H9 (cell line): Measurements from ENCODE around the gene AASS. TPM values are rescaled to one million over a fixed set of nuclear protein-coding genes. Genes with fewer than 3 reads are reported as not detected.

Source experiments
- DNase-seq: peaks from one replicate; pipeline ENCODE4 v3.0.0-alpha.2; 2017
- H2AFZ ChIP-seq: one replicate; pipeline ENCODE4 v1.6.1; 2013; ENCODE audit warnings: mild to moderate bottlenecking, low read length, control low read depth, moderate library complexity
- H2AK5ac ChIP-seq: 2 replicates; pipeline ENCODE4 v1.6.1; 2013; ENCODE audit warnings: low read length, control low read depth, mixed read lengths; ENCODE audit not compliant: insufficient read length
- H2BK120ac ChIP-seq: one replicate; pipeline ENCODE4 v1.6.1; 2013; ENCODE audit warnings: low read depth, mild to moderate bottlenecking, low read length, control low read depth, inconsistent platforms; ENCODE audit not compliant: poor library complexity, severe bottlenecking
- H2BK12ac ChIP-seq: 2 replicates; pipeline ENCODE4 v1.6.1; 2013; ENCODE audit warnings: low read length, control low read depth, mixed read lengths, low read depth; ENCODE audit not compliant: insufficient read length
- H2BK15ac ChIP-seq: 2 replicates; pipeline ENCODE4 v1.6.1; 2013; ENCODE audit warnings: low read depth, low read length, control low read depth
- H2BK20ac ChIP-seq: one replicate; pipeline ENCODE4 v1.6.1; 2013; ENCODE audit warnings: low read depth, mild to moderate bottlenecking, low read length, control low read depth, inconsistent platforms; ENCODE audit not compliant: poor library complexity, severe bottlenecking
- H2BK5ac ChIP-seq: 2 replicates; pipeline ENCODE4 v1.6.1; 2013; ENCODE audit warnings: low read length, control low read depth, mixed read lengths; ENCODE audit not compliant: insufficient read length
- H3K14ac ChIP-seq: 2 replicates; pipeline ENCODE4 v1.6.1; 2013; ENCODE audit warnings: low read length, control low read depth; ENCODE audit not compliant: insufficient read depth
- H3K18ac ChIP-seq: 2 replicates; pipeline ENCODE4 v1.6.1; 2013; ENCODE audit warnings: low read depth, mild to moderate bottlenecking, mixed read lengths, low read length, control low read depth; ENCODE audit not compliant: insufficient read length
- H3K23ac ChIP-seq: 2 replicates; pipeline ENCODE4 v1.6.1; 2013; ENCODE audit warnings: low read length, control low read depth, mixed read lengths, low read depth; ENCODE audit not compliant: insufficient read length
- H3K23me2 ChIP-seq: 2 replicates; pipeline ENCODE4 v1.6.1; 2013; ENCODE audit warnings: low read depth, mild to moderate bottlenecking, mixed read lengths, low read length, control low read depth; ENCODE audit not compliant: insufficient read length, poor library complexity, severe bottlenecking
- H3K27ac ChIP-seq: 2 replicates; pipeline ENCODE4 v1.5.1; 2013; ENCODE audit warnings: low read length, control low read depth, mixed read lengths, low read depth; ENCODE audit not compliant: insufficient read length
- H3K27me3 ChIP-seq: 2 replicates; pipeline ENCODE4 v1.6.1; 2013; ENCODE audit warnings: low read length, control low read depth, inconsistent platforms; ENCODE audit not compliant: insufficient read depth
- H3K4ac ChIP-seq: 2 replicates; pipeline ENCODE4 v1.6.1; 2013; ENCODE audit warnings: low read depth, mild to moderate bottlenecking, control low read depth, inconsistent platforms, low read length, moderate library complexity
- H3K4me1 ChIP-seq: 2 replicates; pipeline ENCODE4 v1.6.1; 2013; ENCODE audit warnings: low read length, control low read depth, inconsistent platforms; ENCODE audit not compliant: insufficient read depth
- H3K4me2 ChIP-seq: 2 replicates; pipeline ENCODE4 v1.6.1; 2013; ENCODE audit warnings: low read length, control low read depth, mixed read lengths; ENCODE audit not compliant: insufficient read length, insufficient read depth
- H3K56ac ChIP-seq: 2 replicates; pipeline ENCODE4 v1.6.1; 2013; ENCODE audit warnings: low read depth, mild to moderate bottlenecking, mixed read lengths, low read length, control low read depth; ENCODE audit not compliant: insufficient read length
- H3K79me1 ChIP-seq: 2 replicates; pipeline ENCODE4 v1.6.1; 2013; ENCODE audit warnings: low read depth, mild to moderate bottlenecking, moderate library complexity, low read length, control low read depth, inconsistent platforms; ENCODE audit not compliant: insufficient read depth, poor library complexity, severe bottlenecking
- H3K79me2 ChIP-seq: 2 replicates; pipeline ENCODE4 v1.6.1; 2013; ENCODE audit warnings: low read length, control low read depth, inconsistent platforms; ENCODE audit not compliant: insufficient read depth
- H3K9ac ChIP-seq: 2 replicates; pipeline ENCODE4 v1.6.1; 2013; ENCODE audit warnings: low read length, control low read depth, mixed read lengths; ENCODE audit not compliant: insufficient read length; ENCODE audit errors: extremely low read depth
- H3K9me3 ChIP-seq: one replicate; pipeline ENCODE4 v1.6.1; 2013; ENCODE audit warnings: low read depth, low read length, inconsistent platforms; ENCODE audit not compliant: control insufficient read depth
- H3T11ph ChIP-seq: one replicate; pipeline ENCODE4 v1.6.1; 2013; ENCODE audit warnings: mild to moderate bottlenecking, low read length, control low read depth, inconsistent platforms
- H4K20me1 ChIP-seq: one replicate; pipeline ENCODE4 v1.6.1; 2013; ENCODE audit not compliant: control insufficient read depth, insufficient read length, insufficient read depth
- H4K5ac ChIP-seq: 2 replicates; pipeline ENCODE4 v1.6.1; 2013; ENCODE audit warnings: low read depth, mild to moderate bottlenecking, mixed read lengths, low read length, control low read depth; ENCODE audit not compliant: insufficient read length
- H4K8ac ChIP-seq: replicated peaks from 2 replicates; pipeline ENCODE4 v1.6.1; 2013; ENCODE audit warnings: low read length, control low read depth, mixed read lengths, low read depth; ENCODE audit not compliant: insufficient read length
- H4K91ac ChIP-seq: 2 replicates; pipeline ENCODE4 v1.6.1; 2013; ENCODE audit warnings: low read depth, mild to moderate bottlenecking, moderate library complexity, mixed read lengths, low read length, control low read depth; ENCODE audit not compliant: insufficient read length
- H3K27ac Mint-ChIP-seq, 3 experiments: 2 replicates in 2 of 3; 3 replicates in 1 of 3; pipeline ENCODE4 v1.8.0; 2020 to 2021; ENCODE audit warnings: mixed read lengths in 3 of 3, mild to moderate bottlenecking in 1 of 3, moderate library complexity in 1 of 3
- H3K27me3 Mint-ChIP-seq: 2 replicates; pipeline ENCODE4 v1.8.0; 2021; ENCODE audit warnings: low read depth, mild to moderate bottlenecking, moderate library complexity, mixed read lengths
- H3K36me3 Mint-ChIP-seq, 3 experiments: 2 replicates in 2 of 3; 3 replicates in 1 of 3; pipeline ENCODE4 v1.8.0; 2020 to 2021; ENCODE audit warnings: low read depth in 3 of 3, mixed read lengths in 3 of 3; ENCODE audit not compliant: insufficient read depth in 1 of 3
- H3K4me1 Mint-ChIP-seq, 2 experiments: 2 replicates each; pipeline ENCODE4 v1.8.0; 2020; ENCODE audit warnings: mixed read lengths in 2 of 2
- H3K4me3 Mint-ChIP-seq, 2 experiments: 2 replicates in 1 of 2; 3 replicates in 1 of 2; pipeline ENCODE4 v1.8.0; 2020 to 2021; ENCODE audit warnings: mild to moderate bottlenecking in 2 of 2, mixed read lengths in 2 of 2, moderate library complexity in 1 of 2
- H3K9me3 Mint-ChIP-seq, 2 experiments: 2 replicates in 1 of 2; 3 replicates in 1 of 2; pipeline ENCODE4 v1.8.0; 2020; ENCODE audit warnings: mild to moderate bottlenecking in 2 of 2, mixed read lengths in 2 of 2, moderate library complexity in 1 of 2
- CTCF ChIP-seq: fragments of 200-600 bp; sonication (generic); conservative IDR thresholded peaks from 3 replicates; pipeline ENCODE4 v1.8.0; 2021; ENCODE audit warnings: antibody characterized with exemption, mild to moderate bottlenecking
- WGBS: extraction: QIAGEN DNeasy Blood & Tissue Kit; methylation state at CpG from one replicate; pipeline ENCODE4 v1.1.7; 2013; ENCODE audit warnings: missing lambda C conversion rate, low lambda C conversion rate, mixed read lengths; ENCODE audit not compliant: insufficient read length; ENCODE audit errors: extremely low coverage; 5-methylcytosine and 5-hydroxymethylcytosine counted together
- total RNA-seq: library from RNA; stranded (reverse); gene quantifications from 2 replicates; pipeline ENCODE4 v1.2.1, GENCODE V29; 2021

AASS gene
- total RNA-seq, 1 experiment from 2014 or later, result 398 TPM

- Histone ChIP-seq H4K20me1 (no peaks in the 10 kb centered on the region), H2AK5ac (no peak overlapping the region), H3K79me2 (no peaks in the 10 kb centered on the region; the same call in 1 of the 2 replicates), H4K8ac (no peak overlapping the region), H4K5ac (no peak overlapping the region), H3K27ac (no peak overlapping the region), H4K91ac (no peak overlapping the region), H3K18ac (no peak overlapping the region), H3K14ac (no peak overlapping the region), H2BK120ac (no peak overlapping the region), H3K23me2 (no peaks in the 10 kb centered on the region), H2AFZ (no peak overlapping the region), H3K4ac (no peak overlapping the region), H3K4me1 (no peaks in the 10 kb centered on the region), H3K27me3 (no peaks in the 10 kb centered on the region), H3K9ac (no peak overlapping the region), H3K56ac (no peak overlapping the region), H2BK5ac (no peak overlapping the region), H3K23ac (no peak overlapping the region), H2BK20ac (no peak overlapping the region), H3T11ph (no peak overlapping the region), H3K4me2 (no peak overlapping the region), H3K9me3 (no peaks in the 10 kb centered on the region), H2BK12ac (no peak overlapping the region), H3K79me1 (no peaks in the 10 kb centered on the region), H2BK15ac (no peak overlapping the region)
- H3K27ac Mint-ChIP-seq, result no peak overlapping the region
- no peaks in the 10 kb centered on the region for H3K4me1 Mint-ChIP-seq
- no peak for TF ChIP-seq CTCF
- H3K4me3 Mint-ChIP-seq, result no peak overlapping the region
- no CpG with 5 or more reads among the region's 1 CpG for WGBS
- peaks cover 43 to 54% (median 51%) of the 10 kb centered on the region in 3 experiments for H3K36me3 Mint-ChIP-seq
- no peaks in the 10 kb centered on the region for H3K9me3 Mint-ChIP-seq
- no peak for DNase-seq
- no peaks in the 10 kb centered on the region for H3K27me3 Mint-ChIP-seq
Observed at GRCh38 chr7:122035876-122036275, 108.2 kb downstream of the AASS start.
